ENCODE measurements around the gene TOP3B. TPM values are rescaled to one million over a fixed set of nuclear protein-coding genes. Genes with fewer than 3 reads are reported as not detected.
"Not testable (repeated sequence)": the region's sequence is repeated elsewhere in the genome, so short reads cannot be mapped to it uniquely, and the experiment has no call there.

The TOP3B gene
- polyA plus RNA-seq, 3 donors from 2014 or later: 8.4 to 17.2 (median 9.7) TPM

DNA sequence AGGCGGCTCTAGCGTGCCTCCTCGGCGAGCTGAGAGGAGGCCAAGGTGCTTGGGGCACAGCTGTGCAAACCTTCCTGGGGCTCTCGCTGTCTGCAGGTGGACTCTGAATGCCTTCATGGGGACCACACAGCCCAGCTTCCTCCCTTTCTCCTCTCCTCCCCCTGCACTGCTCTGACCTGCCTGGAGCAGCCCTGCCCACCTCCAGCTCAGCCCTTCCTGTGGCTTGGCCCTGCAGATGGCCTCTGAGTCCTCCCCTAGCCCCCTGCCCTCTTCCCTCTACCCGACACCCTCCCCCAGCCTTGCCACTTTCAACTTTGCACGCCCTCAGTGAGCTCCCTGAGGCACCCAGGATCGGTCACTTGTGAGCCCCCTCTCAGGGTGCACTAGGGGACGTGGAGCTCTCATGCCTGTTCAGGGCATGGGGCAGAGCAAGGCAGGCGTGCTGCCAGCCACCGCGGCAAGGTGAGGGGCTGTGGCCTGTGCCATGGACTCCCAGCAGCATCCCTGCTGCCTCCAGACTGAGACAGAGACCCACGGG lies 61.3 kb downstream of the TOP3B start:
- Mint-ChIP-seq H3K4me3 (no peak overlapping the region), H3K36me3 (no peaks in the 10 kb centered on the region), H3K9me3 (no peaks in the 10 kb centered on the region), H3K27ac (no peak overlapping the region), H3K4me1 (no peaks in the 10 kb centered on the region), H3K27me3 (ENCODE audit: low read depth in 3 of 3) (peaks cover 0 to 2% (median 0%) of the 10 kb centered on the region in 3 donors)
- DNase-seq: no peak

DNA sequence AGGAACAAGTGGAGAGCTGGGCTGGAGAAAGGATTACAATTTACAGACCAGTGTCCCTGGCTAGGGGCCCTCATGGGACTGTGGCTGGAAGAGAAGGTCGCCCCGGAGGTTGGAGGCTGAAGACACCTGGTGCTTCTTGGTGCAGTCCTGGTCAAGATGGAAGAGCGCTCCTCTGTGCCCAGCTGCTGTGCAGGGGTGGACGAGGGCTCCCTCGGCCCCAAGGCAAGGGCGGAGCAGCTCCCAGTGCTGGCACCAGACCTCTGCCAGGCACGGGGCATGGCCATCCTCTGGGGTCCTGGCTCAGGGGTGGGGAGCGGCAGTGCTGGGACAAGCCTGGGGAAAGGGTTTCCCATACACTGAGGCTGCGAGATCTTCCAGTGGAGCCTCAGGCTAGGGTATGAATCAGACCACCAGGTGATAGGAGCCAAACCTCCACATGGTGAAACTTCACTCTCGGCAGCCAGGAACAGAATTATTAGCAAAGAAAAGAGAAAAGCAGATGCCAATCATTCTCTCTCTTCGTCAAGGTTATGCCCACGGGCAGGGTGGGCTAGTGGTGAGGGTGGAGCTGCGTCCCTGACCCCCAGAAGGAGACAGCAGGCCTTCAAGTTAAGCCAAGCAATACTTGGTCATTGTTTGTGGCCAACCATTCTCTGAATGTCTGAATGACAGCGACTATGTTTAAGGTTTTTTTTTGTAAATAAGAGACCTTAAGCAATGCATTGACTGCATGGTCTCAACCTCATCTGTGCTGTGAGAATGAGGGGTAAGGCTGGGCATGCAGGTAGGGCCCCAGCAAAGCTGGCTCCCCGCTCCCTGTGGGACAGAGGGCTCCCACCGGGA lies 62.0 kb downstream of the TOP3B start:
- H3K27ac Mint-ChIP-seq: no peak overlapping the region

GRCh38 chr22:21919526-21920307 lies 62.9 kb downstream of the TOP3B start:
- no peaks in the 10 kb centered on the region for H3K9me3 Mint-ChIP-seq

More for the DNA sequence above, 62.0 kb downstream of the TOP3B start:
- Mint-ChIP-seq H3K4me1 (no peaks in the 10 kb centered on the region), H3K36me3 (no peaks in the 10 kb centered on the region), H3K9me3 (no peaks in the 10 kb centered on the region), H3K27me3 (ENCODE audit: low read depth in 3 of 3) (peaks cover 0 to 2% (median 0%) of the 10 kb centered on the region in 3 donors), H3K4me3 (no peak overlapping the region)
- DNase-seq: no peak

DNA sequence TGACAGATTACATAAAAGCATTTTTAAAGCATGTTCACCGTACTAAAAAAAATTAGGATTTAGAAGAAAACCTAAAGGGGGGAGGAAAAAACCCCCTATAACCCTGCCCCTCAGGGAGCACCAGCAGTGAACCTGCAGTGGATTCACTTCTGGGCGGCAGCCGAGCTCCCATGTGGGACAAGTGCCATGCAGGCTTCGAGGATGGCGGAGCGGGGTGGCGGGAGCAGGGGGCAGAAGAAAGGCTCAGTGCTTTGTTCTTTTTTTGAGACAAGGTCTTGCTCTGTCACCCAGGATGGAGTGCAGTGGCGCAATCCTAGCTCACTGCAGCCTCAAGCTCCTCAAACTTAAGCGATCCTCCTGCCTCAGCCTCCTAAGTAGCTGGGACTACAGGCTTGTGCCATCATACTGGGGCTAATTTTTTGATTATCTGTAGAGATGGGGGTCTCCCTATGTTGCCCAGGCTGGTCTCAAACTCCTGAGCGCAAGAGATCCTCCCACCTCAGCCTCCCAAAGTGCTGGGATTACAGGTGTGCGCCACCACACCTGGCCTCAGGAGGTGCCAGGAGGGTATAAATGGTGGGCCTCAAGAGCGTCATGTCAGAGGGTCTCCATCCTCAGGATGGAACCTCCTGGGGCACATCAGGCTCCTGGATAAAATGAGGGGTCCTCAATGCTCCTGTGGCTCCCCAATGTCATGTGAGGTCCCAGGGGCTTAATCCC lies 64.0 kb downstream of the TOP3B start:
- Mint-ChIP-seq H3K27me3 (ENCODE audit: low read depth in 3 of 3) (peaks cover 0 to 1% (median 0%) of the 10 kb centered on the region in 3 donors), H3K36me3 (no peaks in the 10 kb centered on the region), H3K27ac (no peak overlapping the region), H3K9me3 (no peaks in the 10 kb centered on the region), H3K4me3 (no peak overlapping the region), H3K4me1 (no peaks in the 10 kb centered on the region)
- no peak for DNase-seq

More at GRCh38 chr22:21919526-21920307, 62.9 kb downstream of the TOP3B start:
- Mint-ChIP-seq H3K36me3 (no peaks in the 10 kb centered on the region), H3K27me3 (ENCODE audit: low read depth in 3 of 3) (peaks cover 0 to 2% (median 0%) of the 10 kb centered on the region in 3 donors), H3K27ac (no peak overlapping the region), H3K4me1 (no peaks in the 10 kb centered on the region), H3K4me3 (no peak overlapping the region)
- no peak for DNase-seq

DNA sequence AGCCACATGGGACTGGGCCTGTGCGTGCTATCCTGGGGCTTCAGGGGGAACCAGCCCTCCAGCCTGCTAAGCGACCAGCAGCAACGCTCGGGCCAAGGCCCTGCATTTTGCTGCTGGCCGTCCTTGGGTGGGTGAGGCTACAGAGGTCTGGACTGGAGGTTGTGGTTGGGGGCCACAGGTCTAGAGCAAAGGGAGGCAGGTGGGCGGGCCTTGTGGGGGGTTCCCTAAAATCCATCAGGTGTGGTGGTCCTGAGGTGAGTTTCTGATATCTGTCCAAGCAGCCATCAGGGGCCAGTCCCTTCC lies 64.7 kb downstream of the TOP3B start:
- Mint-ChIP-seq H3K27me3 (ENCODE audit: low read depth in 3 of 3) (no peaks in the 10 kb centered on the region), H3K4me1 (no peaks in the 10 kb centered on the region), H3K27ac (no peak overlapping the region), H3K4me3 (no peak overlapping the region), H3K9me3 (no peaks in the 10 kb centered on the region), H3K36me3 (no peaks in the 10 kb centered on the region)
- no peak for DNase-seq

GRCh38 chr22:21917181-21917958 lies 65.2 kb downstream of the TOP3B start:
- no peak overlapping the region for H3K27ac Mint-ChIP-seq
- H3K4me1 Mint-ChIP-seq: no peaks in the 10 kb centered on the region
- H3K27me3 Mint-ChIP-seq (ENCODE audit: low read depth in 3 of 3): no peaks in the 10 kb centered on the region
- H3K36me3 Mint-ChIP-seq: no peaks in the 10 kb centered on the region
- DNase-seq: no peak
- H3K4me3 Mint-ChIP-seq: no peak overlapping the region
- H3K9me3 Mint-ChIP-seq: no peaks in the 10 kb centered on the region

DNA sequence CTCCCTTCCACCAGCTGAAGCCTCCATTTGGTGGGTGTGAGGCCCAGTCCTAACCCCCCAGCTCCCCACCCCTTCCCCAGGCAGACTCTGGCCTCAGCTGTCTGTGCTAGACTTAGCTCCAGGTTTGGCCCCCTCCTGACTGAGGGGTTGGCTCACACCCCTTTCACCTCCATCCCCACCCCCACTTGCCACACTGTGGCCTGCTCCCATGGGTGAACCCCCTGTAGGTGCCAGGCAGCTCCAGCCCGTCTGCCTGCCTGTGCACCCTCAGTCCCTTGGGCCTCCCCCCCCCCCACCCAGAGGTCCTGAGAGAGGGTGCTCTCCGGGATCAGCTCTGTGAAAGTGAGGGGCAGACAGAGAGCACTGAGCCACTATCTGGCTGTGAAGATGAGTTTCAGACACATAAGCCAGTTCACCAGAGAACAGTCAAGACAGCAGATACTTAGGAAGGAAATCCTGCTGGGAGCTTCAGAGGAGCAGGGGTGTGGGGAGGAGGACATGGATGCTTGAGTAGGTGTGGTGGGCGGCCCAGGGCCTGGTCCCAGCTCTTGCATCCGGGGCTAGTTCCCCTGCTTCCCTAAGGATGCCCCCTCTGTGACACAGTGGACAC lies 66.2 kb downstream of the TOP3B start:
- no peaks in the 10 kb centered on the region for H3K36me3 Mint-ChIP-seq
- no peaks in the 10 kb centered on the region for H3K9me3 Mint-ChIP-seq
- no peak overlapping the region for H3K27ac Mint-ChIP-seq
- H3K4me3 Mint-ChIP-seq: no peak overlapping the region
- H3K27me3 Mint-ChIP-seq (ENCODE audit: low read depth in 3 of 3): no peaks in the 10 kb centered on the region
- H3K4me1 Mint-ChIP-seq: no peaks in the 10 kb centered on the region
- no peak for DNase-seq

DNA sequence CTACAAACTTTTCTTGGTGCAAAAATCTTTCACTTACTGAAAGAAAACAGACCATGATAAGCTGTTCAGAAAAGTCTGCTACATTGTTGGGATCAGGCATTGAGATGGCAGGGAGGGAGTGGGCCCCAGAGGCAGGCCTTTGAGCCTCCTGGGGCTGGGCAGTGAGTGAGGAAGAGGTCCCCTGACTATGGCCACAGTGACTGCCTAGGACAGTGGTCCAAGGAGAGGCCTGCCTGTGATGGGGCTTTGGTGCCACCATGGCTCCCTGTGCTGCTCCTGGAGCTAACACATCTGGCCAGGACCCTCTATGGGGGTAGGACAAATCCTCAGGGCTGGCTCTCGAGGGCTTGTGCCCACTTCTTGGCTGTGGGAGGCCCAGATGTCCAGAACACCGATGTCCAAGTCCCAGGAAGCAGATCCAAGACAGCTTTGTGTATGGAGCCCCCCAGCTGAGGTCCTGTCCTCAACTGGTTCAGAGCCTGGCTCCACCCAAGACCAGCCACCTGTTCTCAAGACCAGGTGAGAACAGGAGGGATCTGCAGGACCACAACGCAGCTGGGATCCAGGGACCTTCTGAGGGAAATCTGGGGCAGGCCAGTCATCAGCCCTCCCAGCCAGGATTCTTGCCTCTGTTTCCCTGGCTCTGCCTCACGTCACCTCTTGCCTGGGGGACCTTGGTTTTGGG lies 66.8 kb downstream of the TOP3B start:
- no peak overlapping the region for H3K27ac Mint-ChIP-seq
- H3K4me1 Mint-ChIP-seq: no peaks in the 10 kb centered on the region
- no peaks in the 10 kb centered on the region for H3K9me3 Mint-ChIP-seq
- no peak overlapping the region for H3K4me3 Mint-ChIP-seq
- no peak for DNase-seq
- no peaks in the 10 kb centered on the region for H3K27me3 Mint-ChIP-seq (ENCODE audit: low read depth in 3 of 3)
- H3K36me3 Mint-ChIP-seq: no peaks in the 10 kb centered on the region

DNA sequence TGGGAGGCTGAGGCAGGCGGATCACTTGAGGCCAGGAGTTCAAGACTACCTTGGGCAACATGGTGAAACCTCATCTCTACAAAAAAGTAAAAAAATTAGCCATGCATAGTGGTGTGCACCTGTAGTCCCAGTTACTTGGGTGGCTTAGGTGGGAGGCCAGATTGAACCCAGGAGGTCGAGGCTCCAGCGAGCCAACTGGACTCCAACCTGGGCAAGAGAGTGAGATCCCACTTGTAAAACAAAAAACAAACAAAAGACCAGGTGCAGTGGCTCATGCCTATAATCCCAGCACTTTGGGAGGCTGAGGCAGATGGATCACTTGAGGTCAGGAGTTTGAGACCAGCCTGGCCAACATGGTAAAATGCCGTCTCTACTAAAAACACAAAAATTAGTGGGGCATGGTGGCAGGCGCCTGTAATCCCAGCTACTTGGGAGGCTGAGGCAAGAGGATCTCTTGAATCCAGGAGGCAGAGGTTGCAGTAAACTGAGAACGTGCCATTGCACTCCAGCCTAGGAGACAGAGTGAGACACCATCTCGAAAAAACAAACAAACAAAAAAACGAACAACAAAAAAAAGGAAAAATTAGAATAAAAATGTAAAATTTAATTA lies 68.4 kb downstream of the TOP3B start:
- not testable (repeated sequence) for H3K9me3 Mint-ChIP-seq; DNase-seq; H3K27ac Mint-ChIP-seq; H3K36me3 Mint-ChIP-seq; H3K4me1 Mint-ChIP-seq; H3K4me3 Mint-ChIP-seq; H3K27me3 Mint-ChIP-seq (ENCODE audit: low read depth in 3 of 3)

- not testable (repeated sequence) for H3K36me3 Mint-ChIP-seq; H3K4me1 Mint-ChIP-seq; H3K27me3 Mint-ChIP-seq (ENCODE audit: low read depth in 3 of 3); H3K9me3 Mint-ChIP-seq; H3K4me3 Mint-ChIP-seq; H3K27ac Mint-ChIP-seq; DNase-seq
Observed at GRCh38 chr22:21910367-21910766, 72.2 kb downstream of the TOP3B start.

DNA sequence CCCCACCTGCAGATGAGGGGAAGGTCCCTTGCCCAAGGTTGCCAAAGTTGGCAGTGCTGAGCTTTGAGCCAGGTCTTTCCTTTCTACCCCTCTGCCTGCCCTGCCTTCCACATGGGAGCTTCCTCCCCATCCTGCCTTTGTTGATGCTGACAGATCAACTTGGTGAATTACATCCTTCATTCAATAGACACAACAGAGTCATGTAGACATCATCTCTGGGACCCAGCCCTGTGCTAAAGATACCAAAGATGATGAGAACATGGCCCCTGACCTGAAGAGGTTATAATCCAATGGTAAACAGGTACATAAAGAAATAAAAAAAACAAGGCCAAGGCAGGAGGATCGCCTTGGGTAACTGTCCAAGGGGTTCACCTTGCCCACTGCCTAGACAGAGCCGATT lies 72.7 kb downstream of the TOP3B start:
- no peak overlapping the region for H3K4me3 Mint-ChIP-seq
- no peak overlapping the region for H3K27ac Mint-ChIP-seq
- H3K9me3 Mint-ChIP-seq: no peaks in the 10 kb centered on the region
- no peaks in the 10 kb centered on the region for H3K4me1 Mint-ChIP-seq
- no peak for DNase-seq
- H3K27me3 Mint-ChIP-seq (ENCODE audit: low read depth in 3 of 3): peaks cover 0 to 2% (median 0%) of the 10 kb centered on the region in 3 donors
- H3K36me3 Mint-ChIP-seq: peaks cover 0 to 3% (median 0%) of the 10 kb centered on the region in 3 donors

All from immature natural killer cell (primary cell).